Upper lobe of left lung (tissue), 6 donors: ENCODE data around the gene ASCC2. TPM values are rescaled to one million over a fixed set of nuclear protein-coding genes. Genes with fewer than 3 reads are reported as not detected.

Experiments
- ATAC-seq, 2 donors: fragments of 200-7000 bp; cut with Tn5 transposase; one replicate each; pipeline ENCODE4 v1.9.1; 2022; ENCODE audit warnings: mild to moderate bottlenecking in 2 of 2, moderate library complexity in 2 of 2; ENCODE audit not compliant: low FRiP score in 2 of 2
- DNase-seq, 2 donors: peaks; one replicate each; pipeline ENCODE4 v3.0.0-alpha.2; 2019 to 2020
- H3K27ac ChIP-seq, 4 donors: fragments of 200-600 bp; sonication (generic); one replicate each; pipeline ENCODE4 v1.5.1; 2016 to 2019
- H3K27me3 ChIP-seq, 4 donors: fragments of 200-600 bp; sonication (generic); one replicate each; pipeline ENCODE4 v1.5.1; 2017 to 2019
- H3K36me3 ChIP-seq, 4 donors: fragments of 200-600 bp; sonication (generic); one replicate each; pipeline ENCODE4 v1.5.1; 2016 to 2019
- H3K4me1 ChIP-seq, 4 donors: fragments of 200-600 bp; sonication (generic); one replicate each; pipeline ENCODE4 v1.5.1; 2018 to 2019
- H3K4me3 ChIP-seq, 4 donors: fragments of 200-600 bp; sonication (generic); one replicate each; pipeline ENCODE4 v1.5.1; 2017 to 2019; ENCODE audit warnings: mild to moderate bottlenecking in 2 of 4, moderate library complexity in 1 of 4
- H3K9me3 ChIP-seq, 4 donors: fragments of 200-600 bp; sonication (generic); one replicate each; pipeline ENCODE4 v1.5.1; 2018 to 2019
- CTCF ChIP-seq, 6 experiments: fragments of 450-650 bp in 4 of 6; fragments of 200-600 bp in 2 of 6; sonication (generic) in 2 of 6; IDR thresholded peaks; one replicate each; pipeline ENCODE4 v1.5.1; 2016 to 2019; ENCODE audit warnings: antibody characterized with exemption in 6 of 6
- EP300 ChIP-seq, 4 donors: sonication (generic); formaldehyde crosslinking; IDR thresholded peaks; one replicate each; pipeline ENCODE4 v1.5.1; 2017; ENCODE audit warnings: antibody characterized with exemption in 4 of 4, control low read depth in 2 of 4
- POLR2A ChIP-seq, 4 donors: fragments of 450-650 bp; IDR thresholded peaks; one replicate each; pipeline ENCODE4 v1.5.1; 2016 to 2017; ENCODE audit warnings: antibody characterized with exemption in 4 of 4, mild to moderate bottlenecking in 2 of 4
- POLR2AphosphoS5 ChIP-seq, 2 donors: sonication (generic); formaldehyde crosslinking; IDR thresholded peaks; one replicate each; pipeline ENCODE4 v1.5.1; 2017; ENCODE audit warnings: antibody characterized with exemption in 2 of 2
- WGBS, 2 donors: methylation state at CpG; one replicate each; pipeline ENCODE4 v1.1.5; 2017 to 2018; 5-methylcytosine and 5-hydroxymethylcytosine counted together
- total RNA-seq, 6 donors: library from RNA; depleted of rRNA in 4 of 6; stranded (reverse); fragments of >200 nt in 4 of 6; gene quantifications; one replicate each; pipeline versions ENCODE4 v1.1.0 to v1.2.1, GENCODE V29; 2016 to 2021
- donor health status: DM: no; HTN: no; CAD: no; lungs with moderate emphysema.
- donor health status: DM: no; HTN: yes; CAD: no; lungs with severe emphysema.

ASCC2 gene
- total RNA-seq, 6 donors from 2014 or later = 42.3 to 129 (median 64.3) TPM

GRCh38 chr22:29883775-29884097 lies 45.7 kb upstream of the ASCC2 start:
- ATAC-seq (no peak), DNase-seq (no peak)
- TF ChIP-seq CTCF (IDR thresholded peaks at IDR 0.05) (no peak), EP300 (IDR thresholded peaks at IDR 0.05) (no peak), POLR2A (IDR thresholded peaks at IDR 0.05) (no peak), POLR2AphosphoS5 (IDR thresholded peaks at IDR 0.05) (no peak)
- Histone ChIP-seq H3K36me3 (no peaks in the 10 kb centered on the region), H3K27ac (peak overlapping the region; percentile 95 to 99 (median 98)), H3K27me3 (no peaks in the 10 kb centered on the region), H3K4me1 (peaks cover 41 to 44% (median 43%) of the 10 kb centered on the region in 4 donors), H3K4me3 (peak overlapping the region; percentile 86 to 98 (median 92)), H3K9me3 (no peaks in the 10 kb centered on the region)
- WGBS, 2 donors = 1 to 4% methylated on average over 3 to 14 of the region's 14 CpGs

- Histone ChIP-seq H3K4me1 (peaks cover 39 to 42% (median 40%) of the 10 kb centered on the region in 4 donors), H3K27me3 (no peaks in the 10 kb centered on the region), H3K9me3 (no peaks in the 10 kb centered on the region), H3K4me3 (peak within 1 kb of the TSS; percentile 86 to 98 (median 92)), H3K36me3 (no peaks in the 10 kb centered on the region), H3K27ac (peak within 1 kb of the TSS; percentile 95 to 99 (median 98))
- WGBS, 2 donors = 0% methylated on average over 19 to 49 of the region's 82 CpGs
- ATAC-seq (peak; percentile 88 to 93), DNase-seq (peak; percentile 97 to 99)
- TF ChIP-seq POLR2AphosphoS5 (IDR thresholded peaks at IDR 0.05) (peak; percentile 84 to 90), EP300 (IDR thresholded peaks at IDR 0.05) (no peak), CTCF (IDR thresholded peaks at IDR 0.05) (peak in 5 of 6 experiments; percentile 48 to 71 (median 64)), POLR2A (IDR thresholded peaks at IDR 0.05) (peak in 3 of 4 donors; percentile 39 to 87 (median 81))
These were observed 45.1 kb upstream of the ASCC2 start, which contains the start of gene MTMR3 for GRCh38 chr22:29883045-29883774. TSS of gene MTMR3 (plus strand) at chr22:29883174. CDS start at chr22:29971060, 87,886 bp downstream.

GRCh38 chr22:29882716-29883044 lies 44.6 kb upstream of the ASCC2 start:
- ATAC-seq = no peak
- Histone ChIP-seq H3K27ac (peak overlapping the region; percentile 95 to 99 (median 98)), H3K27me3 (no peaks in the 10 kb centered on the region), H3K36me3 (no peaks in the 10 kb centered on the region), H3K9me3 (no peaks in the 10 kb centered on the region), H3K4me1 (peaks cover 34 to 37% (median 35%) of the 10 kb centered on the region in 4 donors), H3K4me3 (peak overlapping the region in 3 of 4 donors; percentile 86 to 94 (median 91))
- no peak for DNase-seq
- 0 to 2% methylated on average over 4 to 5 of the region's 5 CpGs for WGBS, 2 donors
- TF ChIP-seq POLR2A (IDR thresholded peaks at IDR 0.05) = no peak
- TF ChIP-seq CTCF (IDR thresholded peaks at IDR 0.05) = no peak
- TF ChIP-seq POLR2AphosphoS5 (IDR thresholded peaks at IDR 0.05) = no peak
- no peak for TF ChIP-seq EP300 (IDR thresholded peaks at IDR 0.05)

GRCh38 chr22:29879753-29880152 lies 41.7 kb upstream of the ASCC2 start:
- DNase-seq = no peak
- Histone ChIP-seq H3K4me3 (no peak overlapping the region), H3K36me3 (no peaks in the 10 kb centered on the region), H3K27ac (no peak overlapping the region), H3K27me3 (no peaks in the 10 kb centered on the region), H3K4me1 (peaks cover 5 to 9% (median 6%) of the 10 kb centered on the region in 4 donors), H3K9me3 (no peaks in the 10 kb centered on the region)
- 95 to 96% methylated on average over 5 of the region's 5 CpGs for WGBS, 2 donors
- no peak for ATAC-seq
- TF ChIP-seq EP300 (IDR thresholded peaks at IDR 0.05) (no peak), CTCF (IDR thresholded peaks at IDR 0.05) (no peak), POLR2AphosphoS5 (IDR thresholded peaks at IDR 0.05) (no peak), POLR2A (IDR thresholded peaks at IDR 0.05) (no peak)

GRCh38 chr22:29877620-29878019 lies 39.5 kb upstream of the ASCC2 start:
- no peak for TF ChIP-seq POLR2A (IDR thresholded peaks at IDR 0.05)
- no peak for TF ChIP-seq EP300 (IDR thresholded peaks at IDR 0.05)
- no peak for TF ChIP-seq POLR2AphosphoS5 (IDR thresholded peaks at IDR 0.05)
- no peak for TF ChIP-seq CTCF (IDR thresholded peaks at IDR 0.05)

More at GRCh38 chr22:29877620-29878019, 39.5 kb upstream of the ASCC2 start:
- DNase-seq (no peak), ATAC-seq (no peak)
- Histone ChIP-seq H3K4me1 (no peaks in the 10 kb centered on the region), H3K27me3 (no peaks in the 10 kb centered on the region), H3K36me3 (no peaks in the 10 kb centered on the region), H3K9me3 (no peaks in the 10 kb centered on the region), H3K27ac (no peak overlapping the region), H3K4me3 (no peak overlapping the region)
- WGBS, 2 donors = 69 to 79% methylated on average over 2 of the region's 2 CpGs
